Germinal center (tissue), 1 donor: ENCODE results near the gene EXOC3L2.

Experiments used
- DNase-seq: peaks from one replicate; pipeline ENCODE4 v3.0.0; 2012; ENCODE audit warnings: mixed read lengths, low spot score

EXOC3L2 gene

GRCh38 chr19:45218911-45219743 lies 26.1 kb downstream of the EXOC3L2 start:
- DNase-seq: no peak

- no peak for DNase-seq
Observed at GRCh38 chr19:45218426-45218825, 26.8 kb downstream of the EXOC3L2 start.

- no peak for DNase-seq
Observed at GRCh38 chr19:45217957-45218334, 27.3 kb downstream of the EXOC3L2 start.

- DNase-seq: no peak
Observed at GRCh38 chr19:45217193-45217956, 27.8 kb downstream of the EXOC3L2 start.

GRCh38 chr19:45216667-45217066 lies 28.5 kb downstream of the EXOC3L2 start:
- DNase-seq: no peak

- no peak for DNase-seq
Observed at GRCh38 chr19:45215391-45216191, 29.6 kb downstream of the EXOC3L2 start.

- DNase-seq: no peak
Observed at GRCh38 chr19:45213031-45213430, 32.2 kb downstream of the EXOC3L2 start.

GRCh38 chr19:45211751-45212381 lies 33.3 kb downstream of the EXOC3L2 start:
- no peak for DNase-seq

GRCh38 chr19:45206328-45206727 lies 38.9 kb downstream of the EXOC3L2 start:
- no peak for DNase-seq

GRCh38 chr19:45205810-45206209 lies 39.4 kb downstream of the EXOC3L2 start:
- DNase-seq: no peak

GRCh38 chr19:45202637-45203036 lies 42.6 kb downstream of the EXOC3L2 start:
- DNase-seq: no peak

- DNase-seq: no peak
Observed at GRCh38 chr19:45200568-45200967, 44.6 kb downstream of the EXOC3L2 start.

- no peak for DNase-seq
Observed at GRCh38 chr19:45195764-45196163, 49.4 kb downstream of the EXOC3L2 start.

- DNase-seq: no peak
Observed at GRCh38 chr19:45191375-45191774, 53.8 kb downstream of the EXOC3L2 start.

- DNase-seq: no peak
Observed at GRCh38 chr19:45189971-45190370, 55.2 kb downstream of the EXOC3L2 start.

- DNase-seq: peak; percentile 81
Observed at GRCh38 chr19:45187421-45188100, 57.6 kb downstream of the EXOC3L2 start.

- DNase-seq: no peak
Observed at GRCh38 chr19:45186509-45187334, 58.5 kb downstream of the EXOC3L2 start.

GRCh38 chr19:45184115-45184514 lies 61.1 kb downstream of the EXOC3L2 start:
- no peak for DNase-seq

- DNase-seq: no peak
Observed at GRCh38 chr19:45182758-45183157, 62.4 kb downstream of the EXOC3L2 start.

GRCh38 chr19:45180936-45181335 lies 64.3 kb downstream of the EXOC3L2 start:
- DNase-seq: no peak
